ENCODE data around the gene PHC2. TPM values are rescaled to one million over a fixed set of nuclear protein-coding genes. Genes with fewer than 3 reads are reported as not detected.

PHC2 gene
- total RNA-seq, 2 donors from 2014 or later: 14.2 to 27.4 TPM

Other genes starting within 250 kb of the PHC2 start
- 10 to 100 TPM in 1 of 2 donors, 1 to 10 TPM in 1; 8.7 to 15.0 TPM for gene TRIM62, start 249.1 kb downstream of the PHC2 start, total RNA-seq
- gene ZNF362, start 174.6 kb downstream of the PHC2 start, total RNA-seq: 1 to 10 TPM; 6.7 to 7.5 TPM
- not detected for gene A3GALT2, start 110.0 kb downstream of the PHC2 start, total RNA-seq
- 1 to 10 TPM; 4.9 to 6.2 TPM for gene ZSCAN20, start 41.5 kb upstream of the PHC2 start, total RNA-seq